ENCODE data around the gene SEC11A.
"Not testable (repeated sequence)": the region's sequence is repeated elsewhere in the genome, so short reads cannot be mapped to it uniquely, and the experiment has no call there.

Gene SEC11A

GRCh38 chr15:84737005-84737404 is 21.1 kb upstream of the SEC11A start:
- no peak for DNase-seq (ENCODE audit: low spot score)

GRCh38 chr15:84736375-84736774 is 20.4 kb upstream of the SEC11A start:
- DNase-seq (ENCODE audit: low spot score), result no peak

- not testable (repeated sequence) for DNase-seq (ENCODE audit: low spot score)
These were observed 19.6 kb upstream of the SEC11A start for GRCh38 chr15:84735480-84736061.

- DNase-seq (ENCODE audit: low spot score), result peak; percentile 85
These were observed 19.0 kb upstream of the SEC11A start for GRCh38 chr15:84734794-84735479.

- no peak for DNase-seq (ENCODE audit: low spot score)
These were observed 15.8 kb upstream of the SEC11A start for GRCh38 chr15:84731774-84732173.

GRCh38 chr15:84727429-84727828 is 11.5 kb upstream of the SEC11A start:
- DNase-seq (ENCODE audit: low spot score), result no peak

GRCh38 chr15:84725001-84725491 is 9.1 kb upstream of the SEC11A start:
- no peak for DNase-seq (ENCODE audit: low spot score)

- DNase-seq (ENCODE audit: low spot score), result no peak
These were observed 6.7 kb upstream of the SEC11A start for GRCh38 chr15:84722628-84723027.

GRCh38 chr15:84721371-84721770 is 5.4 kb upstream of the SEC11A start:
- DNase-seq (ENCODE audit: low spot score), result no peak

GRCh38 chr15:84715441-84716035 is 401 bp downstream of the SEC11A start:
- no peak for DNase-seq (ENCODE audit: low spot score)

GRCh38 chr15:84714821-84715220 is 1.1 kb downstream of the SEC11A start:
- DNase-seq (ENCODE audit: low spot score), result no peak

GRCh38 chr15:84714372-84714771 is 1.6 kb downstream of the SEC11A start:
- DNase-seq (ENCODE audit: low spot score), result no peak

- DNase-seq (ENCODE audit: low spot score), result no peak
These were observed 12.1 kb downstream of the SEC11A start for GRCh38 chr15:84703808-84704207.

- DNase-seq (ENCODE audit: low spot score), result no peak
These were observed 12.9 kb downstream of the SEC11A start for GRCh38 chr15:84702961-84703482.

GRCh38 chr15:84699538-84700191 is 16.3 kb downstream of the SEC11A start:
- DNase-seq (ENCODE audit: low spot score), result no peak

GRCh38 chr15:84697236-84697990 is 18.5 kb downstream of the SEC11A start:
- DNase-seq (ENCODE audit: low spot score), result no peak

- no peak for DNase-seq (ENCODE audit: low spot score)
These were observed 19.2 kb downstream of the SEC11A start for GRCh38 chr15:84696757-84697156.

GRCh38 chr15:84690342-84690741 is 25.6 kb downstream of the SEC11A start:
- no peak for DNase-seq (ENCODE audit: low spot score)

- no peak for DNase-seq (ENCODE audit: low spot score)
These were observed 26.1 kb downstream of the SEC11A start for GRCh38 chr15:84689858-84690257.

GRCh38 chr15:84686446-84686845 is 29.5 kb downstream of the SEC11A start:
- DNase-seq (ENCODE audit: low spot score), result not testable (repeated sequence)

- no peak for DNase-seq (ENCODE audit: low spot score)
These were observed 30.6 kb downstream of the SEC11A start for GRCh38 chr15:84685304-84685703.

GRCh38 chr15:84684092-84684491 is 31.8 kb downstream of the SEC11A start:
- DNase-seq (ENCODE audit: low spot score), result no peak
